H1 (cell line): Measurements from ENCODE around the gene MRPL27. TPM values are rescaled to one million over a fixed set of nuclear protein-coding genes. Genes with fewer than 3 reads are reported as not detected.

ENCODE experiments used
- CTCF ChIA-PET: fragments of 300-600 bp; sonication (Branson Sonifier 250); formaldehyde crosslinking; loops from one replicate; lab custom pipeline; 2021; ENCODE audit not compliant: partially characterized antibody; lab: Charles Lee
- POLR2A ChIA-PET: fragments of 300-600 bp; sonication (Branson Sonifier 250); formaldehyde crosslinking; loops from one replicate; lab custom pipeline; 2021; ENCODE audit warnings: inconsistent platforms; ENCODE audit not compliant: partially characterized antibody; lab: Charles Lee
- DNase-seq, 2 experiments: peaks; one replicate each; pipeline versions ENCODE4 v3.0.0 to v3.0.0-alpha.2; 2010 to 2022; ENCODE audit warnings: low spot score in 2 of 2, low read depth in 1 of 2, mixed read lengths in 1 of 2
- FAIRE-seq: peaks from 2 replicates; lab custom pipeline; 2011; peaks lifted over from hg19 to GRCh38; lab: Jason Lieb, UNC
- H2AFZ ChIP-seq: 2 replicates; pipeline ENCODE4 v1.8.1; 2012; ENCODE audit warnings: low read length, inconsistent platforms
- H2AK5ac ChIP-seq: 2 replicates; pipeline ENCODE4 v1.6.1; 2013; ENCODE audit warnings: low read depth, low read length
- H2BK120ac ChIP-seq: replicated peaks from 2 replicates; pipeline ENCODE3; 2013; ENCODE audit warnings: low read depth, low read length, inconsistent platforms
- H2BK12ac ChIP-seq: 2 replicates; pipeline ENCODE4 v1.6.1; 2013; ENCODE audit warnings: low read depth, low read length
- H2BK15ac ChIP-seq: 2 replicates; pipeline ENCODE4 v1.6.1; 2013; ENCODE audit warnings: low read length
- H2BK20ac ChIP-seq: 2 replicates; pipeline ENCODE4 v1.6.1; 2013; ENCODE audit warnings: low read length
- H2BK5ac ChIP-seq: 2 replicates; pipeline ENCODE4 v1.6.1; 2013; ENCODE audit warnings: low read depth, low read length
- H3K14ac ChIP-seq: 2 replicates; pipeline ENCODE4 v1.6.1; 2013; ENCODE audit warnings: inconsistent platforms; ENCODE audit not compliant: insufficient read length
- H3K18ac ChIP-seq: 2 replicates; pipeline ENCODE4 v1.6.1; 2013; ENCODE audit warnings: low read length; ENCODE audit errors: extremely low read depth
- H3K23ac ChIP-seq: 2 replicates; pipeline ENCODE4 v1.6.1; 2013; ENCODE audit warnings: inconsistent platforms; ENCODE audit not compliant: insufficient read length
- H3K23me2 ChIP-seq: 2 replicates; pipeline ENCODE4 v1.6.1; 2013; ENCODE audit warnings: low read depth, low read length
- H3K27ac ChIP-seq: 2 replicates; pipeline ENCODE4 v1.6.1; 2011; ENCODE audit warnings: low read depth, low read length, inconsistent platforms
- H3K27me3 ChIP-seq, 4 experiments: replicated peaks in 1 of 4; 1 replicate in 1 of 4; 2 replicates in 3 of 4; pipeline versions ENCODE4 v1.6.1 to v1.8.1; 2011 to 2013; ENCODE audit warnings: low read length in 3 of 4, mild to moderate bottlenecking in 3 of 4, inconsistent platforms in 2 of 4, mixed read lengths in 2 of 4, moderate library complexity in 1 of 4; ENCODE audit not compliant: control insufficient read depth in 3 of 4, insufficient read depth in 3 of 4; ENCODE audit errors: extremely low read depth in 1 of 4
- H3K36me3 ChIP-seq, 4 experiments: 2 replicates each; pipeline versions ENCODE4 v1.6.1 to v1.8.1; 2011 to 2013; ENCODE audit warnings: mild to moderate bottlenecking in 4 of 4, low read length in 3 of 4, moderate library complexity in 2 of 4, control low read depth in 1 of 4, inconsistent platforms in 1 of 4; ENCODE audit not compliant: insufficient read depth in 4 of 4, control insufficient read depth in 2 of 4
- H3K4ac ChIP-seq: replicated peaks from 2 replicates; pipeline ENCODE3; 2013; ENCODE audit warnings: low read length, low read depth, mixed read lengths, inconsistent platforms; ENCODE audit not compliant: insufficient read length
- H3K4me1 ChIP-seq, 4 experiments: replicated peaks in 1 of 4; 1 replicate in 1 of 4; 2 replicates in 3 of 4; pipeline versions ENCODE4 v1.6.1 to v1.8.1; 2011 to 2013; ENCODE audit warnings: low read length in 3 of 4, inconsistent platforms in 2 of 4, mixed read lengths in 1 of 4; ENCODE audit not compliant: insufficient read depth in 4 of 4, control insufficient read depth in 3 of 4
- H3K4me2 ChIP-seq, 2 experiments: 2 replicates each; pipeline versions ENCODE4 v1.6.1 to v1.8.1; 2011 to 2013; ENCODE audit warnings: low read depth in 2 of 2, low read length in 2 of 2, control low read depth in 1 of 2, inconsistent platforms in 1 of 2, mild to moderate bottlenecking in 1 of 2; ENCODE audit not compliant: insufficient read depth in 1 of 2
- H3K4me3 ChIP-seq, 4 experiments: fragments of 200-600, 300-600 bp in 1 of 4; sonication (generic), shearing (Covaris generic), sonication (Bioruptor Twin) in 1 of 4; 2 replicates each; pipeline versions ENCODE4 v1.5.1 to v1.8.1; 2011 to 2016; ENCODE audit warnings: low read length in 4 of 4, low read depth in 3 of 4, control low read depth in 2 of 4, inconsistent platforms in 2 of 4, mild to moderate bottlenecking in 2 of 4, mixed read lengths in 1 of 4, moderate library complexity in 1 of 4; ENCODE audit not compliant: insufficient read depth in 2 of 4; ENCODE audit errors: extremely low read depth in 1 of 4
- H3K56ac ChIP-seq: replicated peaks from 2 replicates; pipeline ENCODE3; 2013; ENCODE audit warnings: low read depth, mild to moderate bottlenecking, mixed read lengths, low read length, inconsistent platforms; ENCODE audit not compliant: insufficient read length
- H3K79me1 ChIP-seq: 2 replicates; pipeline ENCODE4 v1.6.1; 2013; ENCODE audit warnings: low read depth, low read length, control low read depth
- H3K79me2 ChIP-seq, 2 experiments: 2 replicates each; pipeline versions ENCODE4 v1.6.1 to v1.8.1; 2012 to 2013; ENCODE audit warnings: low read length in 2 of 2, mild to moderate bottlenecking in 2 of 2, inconsistent platforms in 1 of 2; ENCODE audit not compliant: insufficient read depth in 2 of 2, control insufficient read depth in 1 of 2
- H3K9ac ChIP-seq, 4 experiments: replicated peaks in 1 of 4; 1 replicate in 1 of 4; 2 replicates in 3 of 4; pipeline versions ENCODE4 v1.6.1 to v1.8.1; 2011 to 2013; ENCODE audit warnings: low read depth in 3 of 4, low read length in 3 of 4, control low read depth in 2 of 4, mild to moderate bottlenecking in 2 of 4, moderate library complexity in 2 of 4, inconsistent platforms in 1 of 4; ENCODE audit errors: extremely low read depth in 1 of 4
- H3K9me3 ChIP-seq, 2 experiments: 2 replicates each; pipeline versions ENCODE4 v1.6.1 to v1.8.1; 2012 to 2013; ENCODE audit warnings: mild to moderate bottlenecking in 2 of 2, moderate library complexity in 2 of 2, control low read depth in 1 of 2, inconsistent platforms in 1 of 2, low read depth in 1 of 2, low read length in 1 of 2, mixed read lengths in 1 of 2; ENCODE audit not compliant: insufficient read depth in 2 of 2
- H4K20me1 ChIP-seq, 2 experiments: replicated peaks in 1 of 2; 2 replicates each; pipeline versions ENCODE3 to v1.8.1; 2011 to 2013; ENCODE audit warnings: inconsistent platforms in 2 of 2, low read length in 2 of 2, mild to moderate bottlenecking in 1 of 2; ENCODE audit not compliant: insufficient read depth in 2 of 2, control insufficient read depth in 1 of 2
- H4K5ac ChIP-seq: 2 replicates; pipeline ENCODE4 v1.6.1; 2013; ENCODE audit warnings: low read length, low read depth, mixed read lengths, inconsistent platforms; ENCODE audit not compliant: insufficient read length
- H4K8ac ChIP-seq: 2 replicates; pipeline ENCODE4 v1.8.0; 2013; ENCODE audit warnings: mild to moderate bottlenecking, moderate library complexity, low read length, inconsistent platforms; ENCODE audit not compliant: insufficient read depth; ENCODE audit errors: extremely low read depth
- H4K91ac ChIP-seq: replicated peaks from 2 replicates; pipeline ENCODE3; 2013; ENCODE audit warnings: low read length, mixed read lengths, inconsistent platforms; ENCODE audit not compliant: insufficient read length
- BRCA1 ChIP-seq: IDR thresholded peaks from 2 replicates; pipeline ENCODE4 v1.6.1; 2012; ENCODE audit warnings: low read depth, low read length, improper control_type of control experiment
- CBX5 ChIP-seq: fragments of 300-800, 300-1000 bp; sonication (generic); IDR thresholded peaks from 2 replicates; pipeline ENCODE4 v1.7.1; 2016; ENCODE audit warnings: antibody characterized with exemption, low read length, low read depth
- CHD2 ChIP-seq: IDR thresholded peaks from 2 replicates; pipeline ENCODE4 v1.6.1; 2012; ENCODE audit warnings: low read length, improper control_type of control experiment
- GTF2F1 ChIP-seq: IDR thresholded peaks from 2 replicates; pipeline ENCODE4 v1.6.1; 2012; ENCODE audit warnings: low read depth, low read length, improper control_type of control experiment, borderline replicate concordance
- KDM4A ChIP-seq: IDR thresholded peaks from one replicate; pipeline ENCODE4 v1.7.1; 2012; ENCODE audit warnings: low read depth, mild to moderate bottlenecking, moderate library complexity, low read length, inconsistent platforms; ENCODE audit not compliant: severe bottlenecking
- MAFK ChIP-seq: IDR thresholded peaks from 2 replicates; pipeline ENCODE4 v1.6.1; 2012; ENCODE audit warnings: low read depth, mild to moderate bottlenecking, improper control_type of control experiment, low read length
- PHF8 ChIP-seq: fragments of 200-600 bp; sonication (generic); conservative IDR thresholded peaks from 2 replicates; pipeline ENCODE4 v1.7.1; 2012; ENCODE audit warnings: low read depth, mild to moderate bottlenecking, inconsistent platforms, low read length, moderate library complexity
- POU5F1 ChIP-seq: IDR thresholded peaks from 2 replicates; pipeline ENCODE4 v1.6.1; 2011; ENCODE audit warnings: low read depth, mild to moderate bottlenecking, low read length, moderate library complexity
- RNF2 ChIP-seq: fragments of 200-900, 300-1000 bp; sonication (generic); IDR thresholded peaks from 2 replicates; pipeline ENCODE4 v1.7.1; 2016; ENCODE audit warnings: borderline replicate concordance, low read depth, mild to moderate bottlenecking, antibody characterized with exemption, low read length; ENCODE audit not compliant: poor library complexity, severe bottlenecking; ENCODE audit errors: missing control alignments
- SIN3A ChIP-seq, 2 experiments: IDR thresholded peaks in 1 of 2; conservative IDR thresholded peaks in 1 of 2; 2 replicates each; pipeline ENCODE4 v1.6.1; 2011 to 2012; ENCODE audit warnings: low read length in 2 of 2, improper control_type of control experiment in 1 of 2, low read depth in 1 of 2, mild to moderate bottlenecking in 1 of 2
- SIX5 ChIP-seq: IDR thresholded peaks from 2 replicates; pipeline ENCODE4 v1.6.1; 2011; ENCODE audit warnings: mild to moderate bottlenecking, low read depth, low read length
- WGBS, 2 experiments: shearing (Covaris generic) in 1 of 2; methylation state at CpG; one replicate each; pipeline versions ENCODE4 v1.1.6 to v1.1.7; 2013 to 2015; ENCODE audit warnings: low lambda C conversion rate in 2 of 2, mixed read lengths in 2 of 2, inconsistent platforms in 1 of 2, low coverage in 1 of 2, missing lambda C conversion rate in 1 of 2; ENCODE audit not compliant: insufficient replicate concordance in 2 of 2, insufficient coverage in 1 of 2, insufficient read length in 1 of 2; ENCODE audit errors: extremely low coverage in 1 of 2, missing lambda C conversion rate in 1 of 2; 5-methylcytosine and 5-hydroxymethylcytosine counted together
- polyA plus RNA-seq, 7 experiments: library from polyadenylated mRNA; depleted of rRNA in 3 of 7; stranded (reverse) in 5 of 7; unstranded in 2 of 7; fragments of >200 nt in 5 of 7; fragments of 200-250 nt in 2 of 7; gene quantifications; 1 replicate in 5 of 7; 2 replicates in 1 of 7; 4 replicates in 1 of 7; pipeline versions ENCODE4 v1.2.1 to v1.2.3, GENCODE V29; 2011 to 2013; ENCODE audit warnings: missing spikeins in 2 of 7, mixed read lengths in 2 of 7
- total RNA-seq: library from RNA; stranded (reverse); fragmentation: NEBNext Ultra II Directional; extraction: Animal tissue kit (Norgen Biotek cat#: 25700); gene quantifications from 2 replicates; pipeline ENCODE4 v1.2.1, GENCODE V29; 2021

Gene MRPL27
- total and polyA plus RNA-seq, 2 of the 8 experiments (the other 6 are each of a cell fraction or from before 2014, with no cell fraction given) = 75.6 to 135 TPM

GRCh38 chr17:50412188-50412732, 39.3 kb upstream of the MRPL27 start:
- Histone ChIP-seq H3K4me3 (no peak overlapping the region), H3K18ac (no peak overlapping the region), H3K27ac (no peak overlapping the region), H4K91ac (no peak overlapping the region), H3K79me1 (no peaks in the 10 kb centered on the region), H2BK120ac (no peak overlapping the region), H4K8ac (no peak overlapping the region), H2AFZ (no peak overlapping the region), H3K4me1 (no peaks in the 10 kb centered on the region), H2AK5ac (no peak overlapping the region), H4K20me1 (no peaks in the 10 kb centered on the region), H3K36me3 (no peaks in the 10 kb centered on the region), H3K4ac (no peak overlapping the region), H4K5ac (no peak overlapping the region), H2BK12ac (no peak overlapping the region), H3K27me3 (no peaks in the 10 kb centered on the region; a peak in 1 of 7 replicates), H3K23me2 (no peaks in the 10 kb centered on the region), H2BK20ac (no peak overlapping the region), H2BK5ac (no peak overlapping the region), H2BK15ac (no peak overlapping the region), H3K23ac (no peak overlapping the region), H3K4me2 (no peak overlapping the region), H3K79me2 (no peaks in the 10 kb centered on the region), H3K14ac (no peak overlapping the region), H3K9ac (no peak overlapping the region), H3K9me3 (no peaks in the 10 kb centered on the region), H3K56ac (no peak overlapping the region)
- 98% methylated on average over 4 of the region's 4 CpGs; no CpG with 5 or more reads in 1 of the 2 experiments for WGBS, 2 experiments
- FAIRE-seq (no peak), DNase-seq (no peak)
- POLR2A ChIA-PET = no interaction called here
- TF ChIP-seq GTF2F1 (no peak), SIN3A (conservative IDR thresholded peaks at IDR 0.05 in 1 of 2, IDR thresholded peaks at IDR 0.05 in 1 of 2; ENCODE audit: low read depth in 1 of 2, low read length in 2 of 2) (no peak), BRCA1 (no peak), RNF2 (no peak), MAFK (no peak), PHF8 (no peak), CBX5 (no peak), CHD2 (no peak), KDM4A (no peak), SIX5 (no peak), POU5F1 (no peak)
- CTCF ChIA-PET = interaction anchor here (0.6 to 1.1 kb wide), 4 partner anchors 14 to 59 kb away, joined by 3 to 6 read pairs (median 3); partner anchors contain the start of genes ACSF2 and LRRC59
